ENCODE results near the gene XG. TPM values are rescaled to one million over a fixed set of nuclear protein-coding genes. Genes with fewer than 3 reads are reported as not detected.
"Not testable (repeated sequence)": the region's sequence is repeated elsewhere in the genome, so short reads cannot be mapped to it uniquely, and the experiment has no call there.

The XG gene
- total RNA-seq, 1 experiment from 2014 or later = 0.06 TPM

DNA sequence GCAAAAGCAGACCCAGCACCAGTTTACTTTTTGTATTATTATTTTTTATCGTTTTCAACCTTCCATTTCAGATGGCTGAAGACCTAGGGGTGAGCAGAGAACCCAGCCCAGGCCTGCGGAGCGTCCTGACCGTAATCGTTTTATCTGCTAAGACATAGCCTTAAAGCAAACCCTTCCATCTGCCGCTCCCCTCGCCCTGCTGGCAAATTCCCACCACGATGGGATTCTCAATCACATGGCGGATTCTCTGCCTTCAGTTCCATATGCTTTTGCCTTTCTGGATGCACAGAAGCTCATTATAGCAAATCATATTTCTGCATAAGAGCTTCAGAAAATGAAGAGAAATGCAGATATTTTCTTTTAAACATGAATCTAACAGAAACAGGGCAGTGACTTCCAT lies 18.6 kb upstream of the XG start:
- DNase-seq (ENCODE audit: low read depth) = no peak

DNA sequence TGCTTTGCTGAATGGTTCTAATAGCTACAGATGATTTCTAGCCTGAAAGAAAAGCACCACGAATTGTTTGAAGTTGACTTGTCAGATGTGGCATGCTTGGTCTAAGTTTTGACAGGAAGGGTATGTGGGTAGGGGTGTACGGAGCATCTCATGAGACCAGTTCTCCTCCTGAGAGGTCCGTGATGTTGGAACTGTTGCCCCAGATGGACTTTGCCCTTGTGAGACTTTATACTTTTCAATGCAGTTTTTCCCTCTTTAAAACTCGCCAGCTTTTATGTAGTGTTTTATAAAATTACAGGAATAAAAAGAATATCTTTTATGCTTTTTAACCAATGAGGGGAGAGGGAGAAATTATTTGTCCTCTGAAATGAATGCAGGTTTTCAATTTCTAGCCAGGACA lies 16.6 kb upstream of the XG start:
- no peak for DNase-seq (ENCODE audit: low read depth)

DNA sequence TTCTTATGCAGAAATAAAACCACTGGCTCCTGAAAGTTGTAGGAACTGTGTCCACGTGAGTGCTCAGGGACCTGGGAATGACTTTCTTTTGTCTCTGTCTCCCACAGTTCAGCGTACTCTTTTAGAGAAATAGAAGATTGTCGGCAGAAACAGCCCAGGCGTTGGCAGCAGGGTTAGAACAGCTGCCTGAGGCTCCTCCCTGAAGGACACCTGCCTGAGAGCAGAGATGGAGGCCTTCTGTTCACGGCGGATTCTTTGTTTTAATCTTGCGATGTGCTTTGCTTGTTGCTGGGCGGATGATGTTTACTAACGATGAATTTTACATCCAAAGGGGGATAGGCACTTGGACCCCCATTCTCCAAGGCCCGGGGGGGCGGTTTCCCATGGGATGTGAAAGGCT lies 11.2 kb upstream of the XG start:
- DNase-seq (ENCODE audit: low read depth) = no peak

DNA sequence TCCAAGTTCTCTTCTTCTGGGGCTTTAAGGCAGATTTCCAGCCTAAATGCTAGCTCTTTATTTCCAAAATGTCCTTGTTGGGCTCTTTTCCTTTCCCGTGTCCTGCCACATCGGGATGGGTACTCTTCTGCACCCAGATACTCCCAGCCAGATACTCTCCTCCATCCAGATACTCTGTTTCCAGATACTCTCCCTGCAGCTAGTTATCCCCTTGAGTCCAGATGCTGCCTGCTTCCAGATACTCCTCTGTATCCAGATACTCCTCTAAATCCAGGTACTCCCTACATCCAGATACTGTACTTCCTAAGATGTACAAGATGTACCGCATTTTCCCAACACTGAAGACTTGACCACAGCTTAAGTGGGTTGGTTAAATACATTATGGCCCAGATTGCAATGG lies 10.5 kb upstream of the XG start:
- DNase-seq (ENCODE audit: low read depth) = no peak

DNA sequence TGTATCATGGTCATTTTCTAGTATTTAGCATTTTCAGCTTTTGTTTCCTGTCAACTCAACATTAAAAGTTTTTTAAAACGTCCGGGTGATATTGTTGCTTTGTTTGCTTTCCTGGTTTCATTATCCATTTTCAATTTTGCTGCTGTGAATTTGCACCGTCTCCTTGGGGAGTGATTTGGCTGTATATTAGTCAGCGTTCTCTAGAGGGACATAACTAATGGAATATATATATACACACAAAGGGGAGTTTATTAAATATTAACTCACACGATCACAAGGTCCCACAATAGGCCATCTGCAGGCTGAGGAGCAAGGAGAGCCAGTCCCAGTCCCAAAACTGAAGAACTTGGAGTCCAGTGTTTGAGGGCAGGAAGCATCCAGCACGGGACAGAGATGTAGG lies 5.6 kb upstream of the XG start:
- not testable (repeated sequence) for DNase-seq (ENCODE audit: low read depth)

DNA sequence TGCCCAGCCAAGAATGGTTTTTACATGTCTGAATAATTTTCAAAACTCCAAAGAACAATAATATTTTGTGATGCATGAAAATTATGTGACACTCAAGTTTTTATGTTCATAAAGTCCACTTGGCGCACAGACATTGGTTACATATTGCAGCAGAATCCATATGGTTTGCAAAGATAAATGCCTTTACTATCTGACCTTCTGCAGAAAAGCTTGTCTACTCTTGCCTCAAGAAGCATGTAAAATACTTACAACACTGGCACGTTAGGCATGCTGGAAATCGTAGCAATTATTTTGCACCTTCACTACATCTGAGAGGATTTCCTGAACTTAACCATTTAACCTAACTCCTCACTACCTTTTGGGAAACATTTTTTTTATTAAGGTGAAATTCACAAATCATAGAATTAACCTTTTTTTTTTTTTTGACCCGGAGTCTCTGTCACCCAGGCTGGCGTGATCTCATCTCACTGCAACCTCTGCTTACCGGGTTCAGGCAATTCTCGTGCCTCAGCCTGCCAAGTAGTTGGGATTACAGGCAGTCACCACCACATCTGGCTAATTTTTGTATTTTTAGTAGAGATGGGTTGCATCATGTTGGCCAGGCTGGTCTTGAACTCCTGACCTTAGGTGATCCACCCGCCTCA lies 3.5 kb upstream of the XG start:
- DNase-seq (ENCODE audit: low read depth) = no peak

DNA sequence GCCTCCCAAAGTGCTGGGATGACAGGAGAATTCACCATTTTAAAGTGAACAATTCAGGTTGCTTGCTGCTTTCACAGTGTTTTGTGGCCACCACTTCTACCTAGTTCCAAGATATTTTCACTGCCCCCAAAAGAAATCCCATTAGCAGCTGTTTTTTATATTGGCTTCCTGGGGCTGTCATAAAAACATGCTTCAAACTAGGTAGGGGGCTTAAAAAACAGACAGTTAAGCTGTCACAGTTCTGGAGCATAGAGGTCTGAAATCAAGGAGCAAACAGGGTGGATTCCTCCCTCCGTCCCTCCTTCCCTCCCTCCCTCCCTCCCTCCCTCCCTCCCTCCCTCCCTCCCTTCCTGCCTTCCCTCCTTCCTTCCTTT lies 3.0 kb upstream of the XG start:
- no peak for DNase-seq (ENCODE audit: low read depth)

DNA sequence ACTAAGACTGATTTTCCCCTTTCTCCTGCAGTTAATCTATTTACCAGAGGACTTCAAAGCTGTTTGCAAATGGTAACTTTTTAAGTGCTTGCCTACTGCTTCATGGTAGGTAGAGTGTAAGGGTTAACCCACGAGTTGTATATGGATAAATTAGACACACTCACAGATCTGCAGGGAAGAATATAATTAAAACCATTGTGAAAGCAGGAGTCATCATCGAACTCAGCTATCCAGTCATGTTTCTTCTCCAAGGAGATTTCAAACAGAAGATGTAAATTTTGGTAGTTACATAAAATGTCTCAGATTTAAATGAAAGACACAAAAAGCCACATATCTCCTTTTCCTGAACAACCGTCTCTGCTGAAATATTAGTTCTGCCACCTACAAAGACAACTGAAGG lies 549 bp upstream of the XG start:
- DNase-seq (ENCODE audit: low read depth) = no peak

DNA sequence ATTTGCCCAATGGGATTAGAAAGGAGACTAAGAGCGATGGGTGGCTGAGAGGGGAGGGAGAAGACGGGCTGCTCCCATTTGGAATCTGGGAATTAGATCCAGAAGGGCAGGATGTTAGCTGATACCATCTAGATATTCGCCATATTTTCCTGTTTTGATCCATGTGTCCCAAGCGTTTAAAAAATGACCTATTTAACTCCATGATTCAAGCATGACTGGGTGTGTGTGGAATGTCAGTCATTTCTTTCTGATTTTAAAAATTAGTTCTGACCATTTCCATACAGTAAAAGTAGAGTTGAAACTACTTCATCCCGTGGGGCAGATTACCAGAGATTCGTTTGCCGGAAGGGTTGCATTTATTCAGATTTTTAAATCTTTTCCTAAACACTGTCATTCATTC lies 601 bp downstream of the XG start:
- peak; percentile 40 for DNase-seq (ENCODE audit: low read depth)

DNA sequence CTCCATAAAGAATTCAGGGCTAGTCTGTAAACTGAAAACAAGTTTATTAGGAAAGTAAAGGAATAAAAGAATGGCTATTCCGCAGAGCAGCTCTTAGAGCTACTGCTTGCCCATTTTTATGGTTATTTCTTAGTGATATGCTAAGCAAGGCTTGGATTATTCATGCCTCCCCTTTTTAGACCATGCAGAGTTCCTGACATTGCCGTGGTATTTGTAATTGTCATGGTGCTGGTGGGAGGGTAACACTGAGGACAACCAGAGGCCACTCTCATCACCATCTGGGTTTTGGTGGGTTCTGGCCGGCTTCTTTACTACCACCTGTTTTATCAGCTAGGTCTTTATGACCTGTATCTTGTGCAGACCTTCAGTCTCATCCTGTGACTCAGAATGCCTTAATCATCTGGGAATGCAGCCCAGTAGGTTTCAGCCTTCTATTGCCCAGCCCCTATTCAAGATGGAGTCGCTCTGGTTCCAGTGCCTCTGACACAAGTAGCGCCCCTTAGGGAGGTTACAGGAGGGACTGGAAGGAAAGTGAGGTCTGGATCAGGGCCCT lies 3.4 kb downstream of the XG start:
- DNase-seq (ENCODE audit: low read depth) = peak; percentile 42

DNA sequence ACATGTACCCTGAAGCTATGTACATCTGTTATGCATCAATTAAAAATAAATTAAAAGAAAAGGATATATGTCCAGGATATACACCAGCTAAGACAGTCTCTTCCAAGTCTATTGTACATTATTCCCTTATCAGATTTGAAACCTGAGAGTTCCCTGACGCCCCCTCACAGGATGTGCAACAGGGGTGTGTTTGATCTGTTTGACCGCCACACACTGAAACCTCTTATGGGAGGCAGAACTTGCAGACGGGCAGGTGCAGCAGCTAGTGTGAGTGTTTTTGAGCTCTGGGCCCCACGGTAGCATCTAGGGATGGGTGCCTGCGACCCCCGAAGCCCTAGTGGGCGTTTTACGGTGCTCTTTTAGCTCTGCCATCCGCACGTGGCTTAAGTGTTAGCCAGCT lies 4.7 kb downstream of the XG start:
- no peak for DNase-seq (ENCODE audit: low read depth)

DNA sequence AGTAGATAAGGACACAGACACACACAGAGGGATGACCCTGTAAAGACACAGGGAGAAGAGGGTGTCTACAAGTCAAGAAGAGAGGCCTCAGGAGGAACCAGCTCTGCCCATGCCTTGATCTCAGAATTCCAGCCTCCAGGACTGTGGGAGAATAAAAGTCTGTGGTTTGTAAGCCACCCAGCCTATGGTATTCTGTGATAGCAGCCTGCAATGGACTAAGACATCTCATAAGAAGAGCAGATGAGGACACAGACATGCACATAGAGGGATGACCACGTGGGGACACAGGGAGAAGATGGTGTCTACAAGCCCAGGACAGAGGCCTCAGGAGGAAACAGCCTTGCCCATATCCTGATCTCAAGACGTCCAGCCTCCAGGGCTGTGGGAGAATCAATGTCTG lies 9.4 kb downstream of the XG start:
- DNase-seq (ENCODE audit: low read depth) = no peak

DNA sequence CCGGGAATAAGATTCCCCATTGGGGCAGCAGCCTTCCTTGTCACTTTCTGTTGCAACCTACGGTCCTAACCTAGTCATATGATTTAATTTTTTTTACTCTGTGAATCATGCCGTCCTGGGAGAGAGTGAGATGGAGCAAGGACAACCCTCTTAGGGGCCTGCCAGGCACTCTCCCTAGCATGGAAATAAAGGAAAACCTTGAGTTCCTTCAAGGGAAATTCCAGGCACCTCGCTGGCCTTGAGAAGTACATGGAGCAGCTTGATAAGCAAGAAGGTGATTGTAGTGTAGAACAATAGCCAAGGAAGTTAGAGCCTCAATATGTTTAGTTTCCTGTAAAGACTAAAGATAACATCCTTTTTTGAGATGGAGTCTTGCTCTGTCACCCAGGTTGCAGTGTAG lies 10.8 kb downstream of the XG start:
- DNase-seq (ENCODE audit: low read depth) = not testable (repeated sequence)

DNA sequence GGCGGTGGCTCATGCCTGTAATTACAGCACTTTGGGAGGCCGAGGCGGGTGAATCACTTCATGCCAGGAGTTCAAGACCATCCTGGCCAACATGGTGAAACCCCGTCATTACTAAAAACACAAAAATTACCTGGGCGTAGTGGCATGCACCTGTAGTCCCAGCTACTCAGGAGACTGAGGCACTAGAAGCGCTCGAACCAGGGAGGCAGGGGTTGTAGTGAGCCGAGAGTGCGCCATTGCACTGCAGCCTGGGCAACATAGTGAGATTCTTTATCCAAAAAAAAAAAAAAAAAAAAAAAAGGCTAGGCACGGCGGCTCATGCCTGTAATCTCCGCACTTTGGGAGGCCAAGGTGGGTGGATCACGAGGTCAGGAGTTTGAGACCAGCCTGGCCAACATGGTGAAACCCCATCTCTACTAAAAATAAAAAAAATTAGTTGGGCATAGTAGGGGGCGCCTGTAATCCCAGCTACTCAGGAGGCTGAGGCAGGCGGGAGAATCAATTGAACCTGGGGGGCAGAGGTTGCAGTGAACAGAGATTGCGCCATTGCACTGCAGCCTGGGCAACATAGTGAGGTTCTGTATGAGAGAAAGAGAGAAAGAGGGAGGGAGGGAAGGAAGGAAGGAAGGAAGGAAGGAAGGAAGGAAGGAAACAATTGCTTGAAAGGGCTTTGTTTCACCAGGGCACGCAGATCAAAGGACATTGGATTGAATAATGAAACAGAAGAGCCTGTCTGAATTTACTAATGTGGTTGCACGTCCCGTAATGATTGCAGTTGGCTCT lies 13.1 kb downstream of the XG start:
- DNase-seq (ENCODE audit: low read depth) = not testable (repeated sequence)

DNA sequence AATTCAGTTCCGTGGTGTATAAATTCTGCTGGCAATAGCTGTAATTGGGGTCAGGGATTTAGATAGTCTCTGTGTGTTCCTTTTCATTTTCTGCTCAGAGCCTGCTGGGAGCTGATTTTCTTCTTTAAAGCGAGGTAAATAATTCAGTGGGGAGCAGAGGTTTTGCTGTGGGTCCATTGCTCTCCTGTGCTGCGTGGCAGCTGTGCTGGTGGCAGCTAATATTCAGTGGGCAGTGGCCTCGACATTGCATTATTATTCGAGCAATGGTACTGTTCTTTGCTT lies 13.7 kb downstream of the XG start:
- no peak for DNase-seq (ENCODE audit: low read depth)

DNA sequence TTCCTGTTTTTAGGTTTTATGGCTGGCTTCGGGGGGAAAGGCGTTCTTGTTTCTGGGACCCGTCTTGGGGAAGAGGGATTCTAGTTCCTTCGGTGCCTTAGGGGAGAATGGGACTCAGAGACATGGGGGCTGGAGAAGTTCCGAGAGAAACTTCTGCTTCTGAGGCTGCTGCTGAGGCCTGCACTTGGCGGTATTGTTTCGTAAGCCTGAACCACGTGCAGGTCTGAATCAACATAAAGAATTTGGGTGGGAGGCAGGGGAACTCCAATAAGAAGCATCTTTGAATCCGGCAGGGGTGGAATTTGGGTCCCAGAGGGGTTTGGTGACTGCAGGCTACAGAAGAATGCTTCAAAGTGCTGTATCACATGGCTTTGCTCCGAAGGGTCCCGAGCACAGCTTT lies 15.1 kb downstream of the XG start:
- DNase-seq (ENCODE audit: low read depth) = no peak

DNA sequence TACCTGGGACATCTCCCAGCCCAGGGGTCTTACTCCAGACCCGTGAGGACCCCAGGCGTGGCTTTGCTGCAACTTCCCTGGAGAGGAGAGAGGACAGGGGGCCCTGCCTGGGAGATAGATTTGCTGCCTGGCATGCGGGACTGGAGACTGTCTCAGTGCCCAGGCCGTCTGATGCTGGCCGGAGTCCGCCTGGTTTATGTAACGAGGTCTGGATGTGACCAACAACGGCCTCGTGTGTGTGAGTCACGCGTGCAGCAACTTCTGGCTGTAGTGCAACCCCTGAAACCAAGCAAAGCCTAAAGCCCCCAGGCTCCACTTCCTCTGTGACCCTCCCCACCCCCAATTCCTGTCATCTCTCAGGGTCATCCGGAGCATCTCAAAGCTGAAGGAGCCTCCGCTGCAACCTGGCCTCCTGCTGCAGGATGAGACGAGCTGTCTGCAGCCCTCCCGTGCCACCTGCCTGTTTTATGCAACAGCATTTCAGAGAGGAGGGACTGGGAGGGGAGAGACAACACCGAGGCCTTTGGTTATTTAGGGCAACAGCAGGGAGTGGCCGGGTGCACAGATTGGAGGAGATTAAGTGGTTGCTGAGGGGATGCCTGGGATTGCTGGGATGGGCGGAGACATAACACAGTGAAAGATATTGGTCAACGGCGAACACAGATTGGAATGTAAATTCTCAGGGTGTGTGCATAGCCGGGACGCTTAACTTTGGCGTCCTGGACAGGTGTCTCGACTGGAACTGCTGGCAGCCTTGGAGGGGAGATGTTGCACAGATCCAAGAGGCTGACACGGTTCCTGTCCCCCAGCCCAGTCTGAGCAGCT lies 16.0 kb downstream of the XG start:
- peak; percentile 40 for DNase-seq (ENCODE audit: low read depth)

DNA sequence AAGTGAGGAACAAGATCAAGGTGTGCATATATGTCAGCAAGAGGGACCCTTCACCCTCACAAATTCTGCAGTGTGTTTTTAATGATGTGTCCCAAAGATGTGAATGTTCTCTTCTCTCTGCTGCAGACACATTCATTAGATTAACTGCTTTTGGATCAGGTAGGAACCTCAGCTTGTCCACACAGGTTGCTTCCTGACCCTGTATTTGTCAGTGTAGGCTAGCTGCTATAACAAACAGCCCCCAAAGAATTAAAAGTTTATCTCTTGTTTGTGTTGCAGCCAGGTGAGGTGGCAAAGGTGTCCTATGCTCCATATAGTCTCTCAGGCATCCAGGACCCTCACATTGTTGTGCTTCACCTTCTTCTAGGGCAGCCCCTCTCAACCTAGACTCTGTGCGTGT lies 17.8 kb downstream of the XG start:
- no peak for DNase-seq (ENCODE audit: low read depth)

DNA sequence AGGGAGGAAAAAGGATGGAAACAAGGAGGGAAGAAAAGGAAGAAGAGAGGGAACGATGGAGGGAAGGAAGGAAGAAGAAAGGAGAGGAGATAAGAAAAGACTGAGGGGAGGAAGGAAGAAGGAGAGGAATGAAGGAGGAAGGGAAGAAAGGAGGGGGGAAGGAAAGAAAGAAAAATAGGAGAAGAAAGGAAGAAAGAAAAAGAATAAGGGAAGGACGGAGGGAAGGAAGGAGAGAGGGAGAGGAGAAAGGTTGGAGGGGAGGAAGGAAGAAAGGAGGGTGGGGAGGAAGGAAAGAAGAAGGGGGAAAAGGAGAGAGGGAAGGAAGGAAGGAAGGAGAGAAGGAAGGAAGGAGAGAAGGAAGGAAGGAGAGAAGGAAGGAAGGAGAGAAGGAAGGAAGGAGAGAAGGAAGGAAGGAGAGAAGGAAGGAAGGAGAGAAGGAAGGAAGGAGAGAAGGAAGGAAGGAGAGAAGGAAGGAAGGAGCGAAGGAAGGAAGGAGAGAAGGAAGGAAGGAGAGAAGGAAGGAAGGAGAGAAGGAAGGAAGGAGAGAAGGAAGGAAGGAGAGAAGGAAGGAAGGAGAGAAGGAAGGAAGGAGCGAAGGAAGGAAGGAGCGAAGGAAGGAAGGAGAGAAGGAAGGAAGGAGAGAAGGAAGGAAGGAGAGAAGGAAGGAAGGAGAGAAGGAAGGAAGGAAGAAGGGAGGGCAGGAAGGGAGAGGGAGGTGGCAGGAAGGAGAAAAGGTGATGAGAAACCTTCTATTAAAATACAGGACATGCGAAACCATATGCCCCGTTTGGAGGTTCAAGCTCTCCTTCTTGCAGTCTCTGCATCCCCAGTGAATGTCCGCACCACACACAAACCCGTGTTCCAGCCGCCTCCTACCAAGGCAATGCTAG lies 21.6 kb downstream of the XG start:
- DNase-seq (ENCODE audit: low read depth) = not testable (repeated sequence)

DNA sequence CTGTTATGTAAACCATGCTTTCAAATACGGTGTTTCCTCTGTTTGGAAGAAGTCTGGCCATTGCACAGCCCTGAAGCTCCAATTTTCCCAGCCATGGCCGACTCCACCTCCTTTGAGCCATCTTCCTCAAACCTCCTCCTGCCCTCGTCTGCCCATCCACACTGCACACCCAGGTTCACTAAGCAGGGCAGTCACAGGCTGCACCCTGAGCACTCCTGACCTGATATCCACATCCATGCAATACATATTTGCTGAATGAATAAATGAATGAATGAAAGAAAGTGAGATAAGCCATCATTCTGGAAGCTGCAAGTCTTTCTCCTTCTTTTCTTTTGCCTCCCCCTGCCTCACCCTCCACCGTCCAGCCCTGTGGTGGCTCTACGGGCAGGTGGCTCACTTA lies 22.2 kb downstream of the XG start:
- DNase-seq (ENCODE audit: low read depth) = no peak

DNA sequence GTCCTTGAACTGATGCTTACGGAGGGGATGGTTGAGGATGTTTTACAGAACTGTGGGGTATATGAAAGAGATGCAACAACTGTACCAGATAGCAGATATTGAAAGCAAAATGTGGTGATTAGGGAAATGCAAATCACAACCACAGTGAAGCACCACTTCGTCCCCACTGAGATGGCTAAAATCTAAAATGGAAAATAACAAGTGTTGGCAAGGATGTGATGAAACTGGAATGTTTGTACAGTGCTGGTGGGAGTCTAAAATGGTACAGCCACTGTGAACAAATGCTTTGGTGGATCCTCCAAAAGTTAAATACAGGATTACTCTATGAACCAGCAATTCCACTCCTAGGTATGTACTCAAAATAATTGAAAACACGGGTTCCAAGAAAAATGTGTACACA lies 22.9 kb downstream of the XG start:
- no peak for DNase-seq (ENCODE audit: low read depth)

Data from LHCN-M2 (cell line).